Measurements from ENCODE around the gene ABHD16A. TPM values are rescaled to one million over a fixed set of nuclear protein-coding genes. Genes with fewer than 3 reads are reported as not detected.

The ABHD16A gene
- total RNA-seq, 1 experiment from 2014 or later, result 38.5 TPM

DNA sequence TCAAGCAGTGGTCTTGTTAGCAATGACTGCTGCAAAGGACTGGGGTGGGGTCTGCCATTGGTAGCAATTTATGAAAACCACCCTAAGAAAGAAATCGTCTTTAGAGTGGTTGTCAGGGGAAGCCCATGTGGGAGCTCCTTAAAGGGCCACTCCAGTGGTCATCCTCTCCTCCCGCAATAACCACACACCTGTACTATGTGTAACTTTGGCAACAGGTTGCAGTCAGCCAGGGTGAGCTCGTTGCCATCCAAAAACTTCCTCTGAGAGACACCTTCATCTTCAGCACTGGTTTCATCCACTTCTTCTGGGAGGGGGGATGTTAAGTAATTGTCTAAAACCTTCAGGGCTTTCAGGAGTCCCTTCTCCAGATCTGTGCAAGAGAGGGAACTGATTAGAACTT lies 28.9 kb upstream of the ABHD16A start:
- DNase-seq (ENCODE audit: low spot score), result no peak

DNA sequence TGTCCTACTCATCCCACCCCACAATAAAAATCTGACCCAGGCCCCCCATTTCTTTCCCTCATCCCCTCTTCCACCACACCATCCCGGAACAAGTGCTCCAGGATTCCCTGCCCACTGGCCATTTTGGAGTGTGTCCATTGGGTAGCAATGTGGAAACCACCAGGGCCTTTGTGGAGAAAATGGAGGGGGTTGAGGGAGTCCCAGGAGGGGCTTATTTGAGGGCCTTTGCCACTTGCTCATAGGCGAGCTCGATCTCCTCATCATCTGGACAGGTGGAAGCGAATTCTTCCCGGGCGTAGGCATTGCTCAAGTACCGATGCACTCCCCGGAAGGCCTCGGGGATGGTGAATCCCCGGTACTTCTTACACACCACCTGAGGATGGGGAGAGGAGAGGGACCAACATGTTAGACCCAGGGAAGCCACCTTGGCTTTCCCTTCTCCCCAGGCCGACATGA lies 27.5 kb upstream of the ABHD16A start:
- no peak for DNase-seq (ENCODE audit: low spot score)

DNA sequence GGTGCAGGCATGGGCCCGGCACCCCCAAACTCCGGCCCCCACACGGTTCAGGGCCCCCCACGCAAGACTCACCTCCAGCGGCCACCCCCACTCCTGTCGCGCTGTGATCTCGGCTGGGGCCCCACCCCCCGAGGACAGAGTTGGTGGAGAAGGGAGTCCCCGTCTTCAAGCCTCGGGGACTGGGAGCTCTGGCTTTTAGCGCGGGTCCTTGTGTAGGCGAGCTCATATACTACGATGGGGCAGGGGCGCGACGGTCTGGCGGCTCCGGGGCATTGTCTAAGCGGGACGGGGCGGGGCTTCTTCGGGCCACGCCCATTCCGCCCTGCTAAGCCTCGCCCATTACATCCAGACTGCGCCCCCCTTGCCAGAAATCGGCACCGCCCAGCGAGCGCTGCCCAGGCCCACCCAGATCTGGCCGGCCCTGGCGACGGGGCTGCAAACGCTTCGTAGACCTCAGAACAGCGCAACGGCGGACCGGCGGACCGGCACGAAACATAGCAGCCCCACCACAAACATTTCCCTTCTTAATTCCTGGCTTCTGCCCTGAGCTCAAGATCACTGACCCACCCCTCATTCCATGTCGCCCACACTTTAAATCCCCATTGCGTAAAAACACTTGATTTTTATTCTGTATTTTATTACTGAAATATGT lies 27.0 kb upstream of the ABHD16A start:
- DNase-seq (ENCODE audit: low spot score), result peak; percentile 87

DNA sequence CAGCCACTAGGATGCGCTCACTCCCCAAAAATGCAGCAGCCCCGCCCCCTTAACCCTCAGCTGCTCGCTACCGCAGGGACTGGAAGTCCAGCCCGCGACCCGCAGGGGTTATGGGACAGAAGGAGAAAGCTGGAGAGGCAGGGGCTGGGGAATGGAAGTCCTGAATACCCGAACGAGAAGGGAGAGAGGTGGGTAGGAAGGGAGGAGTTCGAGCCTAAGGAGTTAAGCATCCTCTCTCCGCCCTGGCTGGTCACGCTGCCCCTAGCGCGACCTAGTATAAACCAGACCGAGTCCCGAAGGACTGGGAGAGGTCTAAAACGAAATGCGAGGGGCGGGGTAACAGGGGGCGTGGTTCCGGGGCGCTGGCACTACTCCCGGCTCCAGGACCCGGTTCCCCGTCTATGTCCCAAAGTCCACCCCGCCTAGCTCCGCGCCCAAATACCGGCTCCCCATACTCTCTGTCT lies 26.4 kb upstream of the ABHD16A start:
- peak; percentile 87 for DNase-seq (ENCODE audit: low spot score)

DNA sequence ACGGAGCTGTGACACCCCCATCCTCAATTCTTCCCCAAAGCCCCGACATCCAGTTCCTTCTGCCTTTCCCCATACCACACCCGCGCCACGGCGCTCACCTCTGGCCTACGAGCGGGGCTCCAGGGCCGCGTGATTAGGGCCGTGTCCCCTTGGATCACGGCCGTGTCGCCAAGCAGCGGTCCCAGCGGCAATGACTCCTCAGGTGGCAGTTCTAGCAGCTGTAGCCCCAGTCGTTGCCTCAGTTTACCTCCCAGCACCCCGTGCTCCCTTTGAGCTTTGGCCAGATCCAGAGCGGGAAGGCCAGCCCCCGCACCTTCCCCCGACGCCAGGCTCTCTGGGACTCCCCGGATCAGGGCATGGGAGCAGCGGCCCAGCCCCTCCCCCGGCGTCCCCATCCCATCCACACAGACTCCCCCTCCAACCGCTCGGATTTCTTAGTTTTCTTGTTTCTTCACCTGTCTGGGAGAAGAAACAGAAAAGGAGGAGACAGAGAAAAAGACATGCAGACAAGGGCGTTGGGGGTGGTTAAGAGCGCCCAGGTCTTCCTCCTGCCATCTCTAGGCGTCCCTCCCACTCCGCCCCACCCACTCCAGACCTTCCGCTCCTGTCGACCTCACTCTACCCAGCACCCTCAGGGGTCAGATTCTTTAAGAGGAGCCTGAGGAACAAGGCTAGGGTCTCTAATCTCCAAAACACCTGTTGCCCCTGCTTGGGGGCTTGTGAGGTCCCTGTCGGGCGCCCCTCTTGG lies 25.8 kb upstream of the ABHD16A start, which contains the start of gene DDAH2:
DDAH2 (minus strand) TSS at position 533 of the 748 bp plus-strand sequence; CDS start at position 395, 138 bp downstream.
- no peak for DNase-seq (ENCODE audit: low spot score)

DNA sequence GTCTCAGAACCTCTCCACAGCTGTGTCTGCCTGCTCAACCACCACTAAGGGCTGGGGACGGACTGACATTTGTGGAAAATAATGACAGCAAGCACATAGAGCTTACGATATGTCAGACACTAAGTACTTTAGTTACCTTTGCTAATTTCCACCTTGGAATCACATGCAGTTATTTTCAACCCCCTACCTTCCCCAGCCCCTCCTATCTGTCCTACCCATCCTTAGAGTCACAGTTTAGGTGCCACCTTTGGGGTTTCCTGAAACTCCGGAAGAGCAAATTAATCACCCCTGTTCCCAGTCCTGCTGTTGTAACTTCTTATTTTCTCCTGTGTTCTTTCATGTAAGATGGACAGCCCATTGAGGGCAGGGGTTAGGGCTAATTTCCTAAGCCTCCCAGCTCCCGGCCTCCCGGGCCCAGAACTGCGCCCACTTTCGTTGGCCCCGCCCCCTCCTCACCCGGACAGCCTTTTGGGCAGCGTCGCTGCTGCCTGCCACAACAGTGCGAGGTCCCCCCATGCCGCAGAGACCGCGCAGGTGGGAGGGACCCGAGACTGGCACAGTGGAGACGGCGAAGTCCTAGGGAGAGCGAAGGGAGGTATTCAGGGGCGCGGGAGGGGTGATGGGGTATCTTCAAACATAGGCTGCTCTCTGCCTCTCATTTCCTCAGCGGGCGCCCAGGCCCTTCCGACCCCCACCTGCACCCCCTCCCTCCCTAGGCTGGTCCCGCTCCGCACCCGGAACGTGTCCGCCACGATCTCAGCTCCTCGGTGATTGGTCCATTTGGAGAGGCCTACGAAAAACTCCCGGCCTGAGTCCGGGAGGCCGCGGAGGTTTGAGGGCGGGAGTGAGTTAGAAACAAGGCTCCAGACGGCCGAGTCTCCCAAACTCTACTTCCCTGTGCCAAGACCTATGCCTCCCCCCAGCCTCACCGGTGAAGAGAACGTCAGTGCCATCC lies 24.9 kb upstream of the ABHD16A start:
- DNase-seq (ENCODE audit: low spot score), result no peak

DNA sequence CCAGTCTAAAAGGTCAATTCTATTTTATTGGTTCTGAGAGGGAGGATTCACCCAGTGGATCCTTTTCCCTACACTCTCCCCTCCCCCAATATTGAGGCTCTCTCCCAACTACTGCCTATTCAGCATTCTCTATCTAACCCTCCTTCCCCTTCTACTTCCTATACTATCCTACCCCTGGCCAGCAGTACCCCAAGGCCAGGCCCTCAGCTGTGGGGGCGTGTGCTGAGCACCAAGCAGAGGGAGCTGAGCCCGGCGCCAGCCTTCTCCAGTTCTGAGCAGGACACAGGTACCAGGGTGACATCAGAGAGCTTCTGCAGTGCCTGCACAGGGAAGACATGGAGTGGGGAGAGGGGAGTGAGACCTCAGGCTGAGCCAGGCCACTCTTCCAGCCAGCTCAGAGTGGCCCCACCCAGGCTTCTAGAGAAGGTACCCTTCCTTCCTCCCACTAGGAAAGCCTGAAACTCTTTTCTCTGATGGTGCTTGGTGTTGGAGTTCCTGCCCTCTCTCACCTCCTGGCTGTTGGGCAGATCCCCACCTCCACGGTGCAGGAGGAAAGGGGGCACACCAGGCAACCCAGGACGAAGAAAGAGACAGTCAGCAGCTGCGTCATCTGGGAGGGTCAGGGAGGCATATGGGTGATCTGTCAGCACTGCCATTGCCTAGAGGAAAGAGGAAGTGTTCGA lies 24.1 kb upstream of the ABHD16A start:
- DNase-seq (ENCODE audit: low spot score), result no peak

DNA sequence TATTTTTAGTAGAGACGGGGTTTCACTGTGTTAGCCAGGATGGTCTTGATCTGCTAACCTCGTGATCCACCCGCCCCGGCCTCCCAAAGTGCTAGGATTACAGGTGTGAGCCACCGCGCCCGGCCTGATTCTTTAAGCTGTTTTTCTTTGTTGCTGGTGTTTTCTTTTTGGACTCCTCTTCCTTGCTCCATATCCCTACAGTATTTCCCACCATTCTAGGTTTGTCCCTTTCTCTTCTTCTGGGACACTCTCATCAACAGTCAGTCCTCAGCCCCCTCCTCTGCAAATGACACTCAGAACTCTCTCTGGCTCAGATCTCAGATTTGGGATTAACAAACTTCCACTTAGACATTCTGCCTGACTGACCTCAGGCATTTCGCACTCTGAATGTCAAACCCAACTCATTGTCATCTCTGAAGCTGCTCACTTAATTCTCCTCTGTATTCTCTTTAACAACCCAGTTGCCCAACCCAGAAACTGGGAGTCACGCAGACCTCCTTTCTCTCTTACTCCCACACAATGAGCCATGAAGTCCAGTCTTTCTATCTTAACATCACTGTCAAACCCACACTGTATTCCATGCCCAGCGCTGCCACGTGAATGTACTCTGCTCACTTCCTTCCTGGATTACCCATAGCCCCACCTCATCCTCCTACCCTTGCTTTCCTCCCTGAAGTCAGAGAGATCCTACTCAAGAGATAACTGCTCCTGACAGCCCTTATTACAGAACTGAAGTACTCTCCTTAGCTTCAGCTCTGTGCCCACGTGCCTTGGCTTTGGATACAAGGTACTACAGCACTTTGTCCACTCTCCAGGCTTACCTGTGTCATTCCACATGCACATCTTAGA lies 22.6 kb upstream of the ABHD16A start:
- no peak for DNase-seq (ENCODE audit: low spot score)

DNA sequence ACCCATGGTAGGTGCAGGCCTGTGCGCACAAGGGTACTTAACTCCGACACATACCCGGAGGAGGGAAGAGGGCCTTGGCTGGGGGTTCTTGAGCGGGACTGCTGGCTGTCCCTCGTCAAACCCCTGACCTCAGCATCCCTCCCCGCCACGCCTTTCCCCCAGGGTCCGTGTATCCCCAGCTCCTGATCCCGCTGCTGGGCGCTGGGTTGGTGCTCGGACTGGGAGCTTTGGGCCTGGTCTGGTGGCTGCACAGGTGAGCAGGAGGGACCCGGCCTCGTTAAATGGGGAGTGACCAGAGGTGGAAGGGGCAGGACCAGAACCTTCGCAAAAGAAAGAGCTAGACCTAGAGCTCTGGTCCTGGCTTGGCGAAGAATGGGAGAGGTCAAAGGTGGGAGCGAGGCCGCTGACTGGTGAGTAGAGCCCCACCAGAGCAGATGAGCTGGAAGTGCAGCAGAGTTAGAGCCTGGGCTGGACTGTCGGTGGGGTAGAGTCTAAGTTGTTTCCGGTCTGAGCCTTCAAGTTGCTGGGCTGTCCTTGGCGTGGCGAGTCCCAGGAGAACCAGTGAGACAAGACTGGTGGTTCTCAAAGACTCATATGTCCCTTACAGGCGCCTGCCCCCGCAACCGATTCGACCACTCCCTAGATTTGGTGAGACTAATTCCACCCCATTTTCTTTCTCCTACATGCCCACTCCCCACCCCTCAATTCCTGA lies 21.0 kb upstream of the ABHD16A start:
- DNase-seq (ENCODE audit: low spot score), result no peak

DNA sequence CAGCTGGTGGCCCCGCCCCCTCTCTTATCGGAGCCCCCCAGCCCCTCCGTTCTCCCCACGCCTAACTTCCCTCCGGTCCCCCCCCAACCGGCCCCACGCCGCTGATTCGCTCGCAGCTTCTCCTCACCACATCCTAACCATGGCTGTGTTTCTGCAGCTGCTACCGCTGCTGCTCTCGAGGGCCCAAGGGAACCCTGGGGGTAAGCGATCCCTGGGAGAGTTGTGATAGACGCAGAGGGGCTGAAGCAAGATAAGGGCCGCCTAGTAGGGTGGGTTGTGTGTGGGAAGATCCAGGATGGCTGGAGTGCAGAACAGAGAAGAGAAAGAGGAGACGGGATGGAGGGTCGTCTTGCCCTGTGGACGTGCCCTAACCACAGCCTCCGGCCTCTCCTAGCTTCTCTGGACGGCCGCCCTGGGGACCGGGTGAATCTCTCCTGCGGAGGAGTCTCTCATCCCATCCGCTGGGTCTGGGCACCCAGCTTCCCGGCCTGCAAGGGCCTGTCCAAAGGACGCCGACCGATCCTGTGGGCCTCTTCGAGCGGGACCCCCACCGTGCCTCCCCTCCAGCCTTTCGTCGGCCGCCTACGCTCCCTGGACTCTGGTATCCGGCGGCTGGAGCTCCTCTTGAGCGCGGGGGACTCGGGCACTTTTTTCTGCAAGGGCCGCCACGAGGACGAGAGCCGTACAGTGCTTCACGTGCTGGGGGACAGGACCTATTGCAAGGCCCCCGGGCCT lies 20.3 kb upstream of the ABHD16A start, which contains the start of gene MPIG6B:
MPIG6B (plus strand) TSS at position 129 of the 735 bp plus-strand sequence; CDS start at position 140, 11 bp downstream.
- DNase-seq (ENCODE audit: low spot score), result no peak

DNA sequence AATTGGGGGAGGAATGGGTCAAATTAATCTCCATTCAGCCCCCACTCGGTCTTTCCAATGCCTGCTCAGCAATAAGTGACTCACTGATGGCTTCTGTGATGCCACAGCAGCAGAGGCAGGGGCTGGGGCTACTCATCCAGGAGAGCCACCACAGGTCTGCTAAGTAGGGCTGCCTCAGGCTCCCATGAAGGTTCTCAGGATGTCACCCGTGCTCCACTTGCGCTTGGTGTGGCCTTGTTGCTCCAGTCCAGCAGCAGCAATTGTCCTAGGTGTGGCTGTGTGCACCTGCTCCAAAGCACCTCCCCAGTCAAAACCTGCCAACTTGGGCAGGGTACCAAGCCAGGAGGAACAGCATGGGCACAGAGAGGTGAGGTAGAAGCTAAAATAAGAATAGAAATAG lies 19.0 kb upstream of the ABHD16A start:
- DNase-seq (ENCODE audit: low spot score), result no peak

DNA sequence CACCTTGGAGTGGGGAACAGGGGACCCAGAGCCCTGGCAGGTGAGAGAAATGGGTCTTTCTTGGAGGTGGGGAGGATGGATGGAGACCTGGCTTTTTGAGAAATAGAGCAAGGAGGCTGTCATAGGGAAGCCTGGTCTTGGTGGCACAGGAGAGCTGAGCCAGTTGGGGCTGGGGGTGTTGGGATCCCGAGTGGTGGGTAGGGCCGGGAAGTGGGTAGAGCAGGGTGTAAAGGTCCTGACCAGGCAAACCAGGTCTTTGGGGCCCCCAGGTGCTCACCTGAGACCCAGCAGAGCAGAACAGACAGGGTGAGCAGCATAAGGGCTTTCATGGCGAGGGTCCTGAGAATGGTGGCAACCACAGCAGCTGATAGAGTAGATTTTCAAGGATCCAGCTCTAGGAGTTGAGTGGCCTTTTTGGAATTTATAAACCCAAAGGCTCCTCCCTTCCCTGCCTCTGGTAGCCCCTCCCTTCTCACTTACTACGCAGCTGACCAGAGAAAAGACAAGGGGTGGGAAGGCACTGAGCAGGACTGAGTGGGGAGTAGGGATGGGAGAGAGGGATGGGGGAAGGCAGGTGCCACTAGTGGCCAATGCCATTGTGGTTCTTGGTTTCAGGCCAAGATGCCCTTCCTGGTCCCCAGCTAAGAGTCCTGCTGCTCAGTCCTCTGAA lies 18.4 kb upstream of the ABHD16A start, which contains the start of gene LY6G6C:
LY6G6C (minus strand) TSS at position 396 of the 670 bp plus-strand sequence; CDS start at position 329, 67 bp downstream.
- DNase-seq (ENCODE audit: low spot score), result no peak

DNA sequence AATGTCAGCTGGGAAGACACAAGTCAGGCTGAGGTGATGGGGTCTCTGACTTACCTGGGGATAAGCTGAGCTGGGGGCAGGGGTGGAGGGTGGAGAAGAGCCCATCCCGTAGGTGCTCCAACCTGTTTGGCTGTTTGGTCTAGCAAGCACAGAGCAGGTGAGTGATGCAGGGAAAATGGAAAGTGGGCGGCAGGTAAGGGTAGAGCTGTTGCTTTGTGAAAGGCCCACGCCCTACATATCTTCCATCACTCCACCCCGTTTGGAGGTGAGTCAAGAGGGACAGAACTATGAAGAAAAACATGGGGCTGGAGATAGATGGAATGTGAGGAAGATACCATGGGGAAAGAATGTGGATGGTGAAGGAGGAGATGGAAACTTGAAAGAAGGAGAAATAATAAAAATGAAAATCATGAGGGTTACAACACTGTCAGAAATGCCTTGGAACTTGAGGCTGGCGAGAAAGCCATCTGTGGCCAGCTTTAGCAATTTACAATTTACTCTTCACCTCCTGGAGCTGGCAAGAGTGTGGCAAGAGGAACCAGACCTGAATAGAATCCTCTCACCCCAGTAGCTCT lies 17.2 kb upstream of the ABHD16A start:
- DNase-seq (ENCODE audit: low spot score), result no peak

DNA sequence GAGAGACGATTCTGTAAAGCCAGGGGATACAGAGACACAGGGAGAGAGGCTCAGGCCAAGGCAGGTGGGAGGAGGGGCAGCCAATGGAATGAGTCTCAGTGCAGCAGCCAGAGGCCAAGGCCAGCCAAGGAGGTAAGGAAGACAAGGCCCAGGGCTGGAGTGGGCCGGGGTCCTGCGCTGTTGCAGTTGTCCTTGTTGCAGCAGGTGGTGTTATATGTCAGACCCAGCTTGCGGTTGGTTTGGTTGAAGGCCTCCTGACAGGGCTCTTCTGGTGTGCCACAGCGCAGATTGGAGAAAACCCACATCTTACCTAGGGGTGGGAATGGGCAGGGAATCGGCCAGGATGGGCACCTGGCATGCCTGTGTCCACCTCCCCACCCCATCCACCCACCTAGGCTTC lies 15.9 kb upstream of the ABHD16A start:
- no peak for DNase-seq (ENCODE audit: low spot score)

DNA sequence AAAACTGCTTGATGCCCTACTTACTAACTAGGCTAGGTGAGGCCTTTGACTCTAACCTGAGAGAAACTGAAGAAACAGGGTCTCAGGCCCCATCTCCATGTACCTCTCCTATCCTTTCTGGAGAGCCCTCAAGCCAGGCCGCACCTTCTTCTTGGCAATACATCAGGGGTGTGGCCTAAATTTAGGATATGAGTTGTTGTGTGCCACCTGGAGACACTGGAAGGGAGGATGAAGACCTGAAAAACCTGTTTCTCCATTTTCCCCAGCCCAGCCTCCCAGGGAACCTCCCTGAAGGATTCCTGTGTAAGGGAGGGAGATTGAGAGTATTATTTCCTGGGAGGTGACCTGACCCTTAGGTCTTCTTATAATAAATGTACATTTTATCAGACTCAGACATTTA lies 15.1 kb upstream of the ABHD16A start:
- DNase-seq (ENCODE audit: low spot score), result no peak

DNA sequence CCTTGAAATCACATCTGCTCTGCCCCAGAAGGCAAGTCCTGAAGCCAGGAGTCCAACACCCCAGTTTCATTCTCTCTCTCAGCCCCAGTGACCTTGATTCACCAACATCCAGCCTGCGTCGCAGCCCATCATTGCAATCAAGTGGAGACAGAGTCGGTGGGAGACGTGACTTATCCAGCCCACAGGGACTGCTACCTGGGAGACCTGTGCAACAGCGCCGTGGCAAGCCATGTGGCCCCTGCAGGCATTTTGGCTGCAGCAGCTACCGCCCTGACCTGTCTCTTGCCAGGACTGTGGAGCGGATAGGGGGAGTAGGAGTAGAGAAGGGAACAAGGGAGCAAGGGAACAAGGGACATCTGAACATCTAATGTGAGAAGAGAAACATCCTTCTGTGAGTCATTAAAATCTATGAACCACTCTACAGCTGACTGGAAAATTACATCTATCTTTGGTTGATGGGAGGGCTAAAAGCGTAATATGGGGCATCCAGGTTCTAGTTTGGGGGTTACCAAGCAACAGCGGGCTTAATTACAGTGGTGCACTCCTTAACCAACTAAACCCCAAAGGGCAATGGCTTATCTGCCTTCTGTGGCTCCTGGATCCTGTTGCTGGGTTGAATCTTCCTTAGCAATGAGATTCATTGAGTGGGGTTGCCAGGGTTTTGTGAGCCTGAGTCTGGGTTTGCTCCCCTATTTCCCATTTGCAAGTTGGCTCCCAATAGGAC lies 14.5 kb upstream of the ABHD16A start:
- no peak for DNase-seq (ENCODE audit: low spot score)

All from A172 (cell line).